ENCODE data around the gene NOTCH2.
"Not testable (repeated sequence)": the region's sequence is repeated elsewhere in the genome, so short reads cannot be mapped to it uniquely, and the experiment has no call there.

The NOTCH2 gene

DNA sequence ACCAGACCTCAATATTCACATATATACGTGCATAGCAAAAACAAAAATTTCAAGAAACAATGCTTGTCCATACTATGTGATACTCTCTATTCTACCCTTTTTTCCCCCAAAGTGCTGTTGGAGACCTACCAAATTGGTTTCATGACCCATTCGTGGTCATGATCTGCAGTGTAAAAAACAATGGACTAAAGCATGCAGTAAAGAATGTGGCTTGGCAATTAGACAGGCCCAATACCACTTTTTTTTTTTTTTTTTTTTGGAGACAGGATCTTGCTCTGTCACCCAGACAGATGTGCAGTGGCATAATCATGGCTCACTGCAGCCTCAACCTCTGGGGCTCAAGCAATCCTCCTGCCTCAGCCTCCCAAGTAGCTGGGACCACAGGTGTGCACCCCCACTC lies 21.3 kb downstream of the NOTCH2 start:
- not testable (repeated sequence) for DNase-seq

DNA sequence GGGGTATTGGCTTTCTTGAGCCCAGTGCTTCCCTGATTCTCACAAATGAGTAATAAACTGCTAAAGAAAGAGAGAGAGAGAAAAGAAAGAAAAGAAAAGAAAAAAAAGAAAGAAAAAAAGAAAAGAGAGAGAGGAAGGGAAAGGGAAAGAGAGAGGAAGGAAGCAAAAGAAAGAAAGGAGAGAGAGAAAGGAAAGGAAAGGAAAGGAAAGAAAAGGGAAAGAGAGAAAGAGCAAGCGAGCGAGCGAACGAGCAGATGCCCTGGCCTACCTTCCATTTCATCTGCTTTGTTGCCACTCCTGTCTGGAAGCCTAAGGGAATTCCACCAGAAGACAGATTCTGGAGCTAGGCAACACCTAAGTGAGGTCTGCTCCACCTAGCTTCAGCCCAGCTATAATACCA lies 27.7 kb downstream of the NOTCH2 start:
- DNase-seq: not testable (repeated sequence)

DNA sequence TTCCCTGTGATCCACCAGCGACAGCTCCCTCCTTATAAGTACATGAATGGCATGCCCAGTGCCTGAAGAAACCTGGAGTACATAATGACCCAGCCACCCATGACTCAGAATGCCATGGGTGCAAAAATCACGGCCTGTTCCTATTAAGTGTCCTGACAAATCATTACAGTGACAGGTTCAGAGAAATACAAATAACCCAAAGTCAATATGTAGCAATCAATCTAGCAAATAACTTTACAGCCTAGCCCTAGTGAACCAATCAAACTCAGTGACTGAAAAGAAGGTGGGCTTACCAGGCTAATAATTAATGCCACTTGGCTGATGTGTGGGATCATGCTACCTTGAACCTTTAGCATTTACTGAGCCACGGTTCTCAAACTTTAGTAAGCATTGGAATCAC lies 37.2 kb downstream of the NOTCH2 start:
- not testable (repeated sequence) for DNase-seq

DNA sequence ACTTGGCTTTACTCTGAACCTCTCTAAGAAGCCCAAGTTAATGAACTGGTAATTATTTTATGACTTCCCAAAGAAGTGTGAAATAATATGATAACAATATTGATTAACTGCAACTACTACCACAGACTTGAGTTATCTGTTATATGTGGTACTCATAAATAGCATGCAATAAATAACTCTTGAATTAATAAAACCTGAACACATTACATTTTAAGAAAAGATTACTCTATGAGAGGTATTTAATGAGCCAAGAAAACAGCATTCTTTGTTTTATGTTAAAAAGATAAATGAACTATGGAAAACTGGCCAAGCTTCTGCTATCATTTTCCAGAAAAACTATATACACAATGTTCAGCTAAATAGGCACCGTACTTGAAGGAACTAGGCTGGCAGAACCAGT lies 45.7 kb downstream of the NOTCH2 start:
- DNase-seq: not testable (repeated sequence)

DNA sequence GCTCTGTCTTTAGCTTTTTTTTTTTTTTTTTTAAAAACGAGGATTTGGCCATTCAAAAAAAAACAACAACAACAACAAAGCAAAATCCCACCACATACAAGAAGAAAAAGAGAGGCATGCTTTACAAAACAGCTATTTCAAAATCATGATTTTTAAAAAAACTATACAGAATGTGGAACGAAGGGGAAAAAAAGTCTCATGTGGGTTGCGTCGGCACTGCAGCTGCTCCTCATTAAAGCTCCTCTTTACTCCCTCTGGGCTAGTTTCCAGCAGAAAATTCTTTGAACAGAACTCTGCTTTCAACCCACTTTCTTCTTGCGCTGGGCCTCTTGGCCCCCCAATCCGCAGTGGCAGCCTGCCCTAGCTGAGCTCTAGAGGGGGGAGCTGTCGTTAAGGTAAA lies 54.5 kb downstream of the NOTCH2 start:
- DNase-seq: not testable (repeated sequence)

DNA sequence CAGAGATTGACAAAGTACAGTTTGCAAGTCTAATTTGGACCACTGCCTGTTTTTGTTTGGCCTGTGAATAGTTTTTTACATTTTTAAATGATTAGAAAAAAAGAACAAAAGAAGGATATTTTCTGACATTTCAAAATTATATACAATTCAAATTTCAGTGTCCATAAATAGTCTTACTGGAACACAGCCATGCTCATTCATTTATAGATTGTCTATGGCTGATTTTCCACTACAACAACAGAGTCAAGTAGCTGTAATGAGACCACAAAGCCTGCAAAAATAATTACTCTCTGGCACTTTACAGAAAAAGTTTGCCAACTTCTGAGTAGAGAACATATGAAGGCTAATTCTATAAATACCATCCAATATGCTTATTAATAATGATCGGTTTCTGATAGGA lies 61.1 kb downstream of the NOTCH2 start:
- not testable (repeated sequence) for DNase-seq

DNA sequence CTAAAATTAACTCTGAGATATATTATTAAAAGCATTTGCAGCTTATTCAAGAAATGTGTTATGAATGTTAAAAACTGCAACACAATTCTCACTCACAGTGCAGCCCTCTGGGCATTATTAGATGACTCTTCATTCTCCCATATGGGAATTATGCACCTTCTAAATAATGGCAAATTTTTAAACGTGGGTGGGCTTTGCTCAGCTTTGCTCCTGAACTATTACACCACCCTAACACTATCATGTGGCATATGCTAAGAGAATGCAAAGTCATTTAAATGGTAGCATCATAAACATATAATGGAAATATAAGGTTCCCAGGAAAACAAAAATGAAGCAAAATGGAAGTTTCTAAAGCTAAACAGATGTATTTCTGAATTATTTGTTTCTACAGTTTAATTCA lies 61.6 kb downstream of the NOTCH2 start:
- not testable (repeated sequence) for DNase-seq

DNA sequence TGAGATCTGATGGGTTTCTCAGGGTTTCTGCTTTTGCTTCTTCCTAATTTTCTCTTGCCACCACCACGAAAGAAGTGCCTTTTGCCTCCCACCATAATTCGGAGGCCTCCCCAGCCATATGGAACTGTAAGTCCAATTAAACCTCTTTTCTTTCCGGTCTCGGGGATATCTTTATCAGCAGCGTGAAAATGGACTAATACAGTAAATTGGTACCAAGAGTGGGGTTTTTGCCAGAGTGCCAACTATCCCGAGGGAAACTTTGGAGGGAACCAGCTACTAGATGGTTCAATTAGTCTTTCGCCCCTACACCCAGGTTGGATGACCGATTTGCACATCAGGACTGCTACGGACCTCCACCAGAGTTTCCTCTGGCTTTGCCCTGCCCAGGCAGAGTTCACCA lies 68.4 kb downstream of the NOTCH2 start:
- not testable (repeated sequence) for DNase-seq

DNA sequence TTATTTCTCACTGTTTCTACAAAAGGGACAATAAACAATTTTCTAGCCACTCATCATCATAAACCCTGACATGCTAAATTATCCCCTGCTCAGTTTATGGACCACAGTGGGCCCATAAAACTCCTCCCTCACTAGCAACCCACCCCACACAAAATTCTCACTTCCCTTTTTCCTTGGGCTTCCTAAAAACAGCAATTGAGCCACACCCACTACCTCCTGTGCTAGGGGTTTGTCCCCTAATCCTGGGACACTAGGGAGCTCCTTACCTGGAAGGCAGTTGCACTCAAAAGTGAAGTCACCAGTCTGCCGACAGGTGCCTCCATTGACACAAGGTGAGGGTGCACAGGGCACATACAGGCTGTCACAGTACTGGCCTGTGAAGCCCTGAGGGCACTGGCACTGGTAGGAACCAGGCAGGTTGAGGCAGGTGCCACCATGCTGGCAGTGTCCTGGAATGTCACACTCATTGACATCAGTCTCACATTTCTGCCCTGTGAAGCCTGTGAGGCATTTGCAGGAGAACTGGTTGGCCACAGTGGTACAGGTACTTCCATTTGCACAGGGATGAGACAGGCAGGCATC lies 72.6 kb downstream of the NOTCH2 start:
- not testable (repeated sequence) for DNase-seq

DNA sequence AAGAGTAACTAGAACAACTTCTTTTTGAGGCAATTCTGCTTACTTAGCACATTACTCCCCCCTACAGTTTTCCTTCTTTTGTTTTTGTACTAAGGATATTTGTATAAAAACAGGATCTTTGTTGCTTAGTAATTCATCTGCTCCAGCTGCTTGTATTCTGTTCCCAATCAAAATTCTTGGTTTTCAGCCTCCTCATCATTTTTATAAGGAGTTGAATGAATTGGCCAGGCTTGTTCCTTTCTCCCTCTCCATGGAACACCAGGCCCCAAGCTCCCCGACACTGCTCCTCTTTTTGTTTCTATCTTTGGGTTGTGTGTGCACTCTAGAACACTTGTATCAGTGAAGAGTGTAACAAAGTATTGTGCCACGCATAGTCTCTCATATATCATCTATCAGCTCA lies 73.5 kb downstream of the NOTCH2 start:
- DNase-seq: not testable (repeated sequence)

DNA sequence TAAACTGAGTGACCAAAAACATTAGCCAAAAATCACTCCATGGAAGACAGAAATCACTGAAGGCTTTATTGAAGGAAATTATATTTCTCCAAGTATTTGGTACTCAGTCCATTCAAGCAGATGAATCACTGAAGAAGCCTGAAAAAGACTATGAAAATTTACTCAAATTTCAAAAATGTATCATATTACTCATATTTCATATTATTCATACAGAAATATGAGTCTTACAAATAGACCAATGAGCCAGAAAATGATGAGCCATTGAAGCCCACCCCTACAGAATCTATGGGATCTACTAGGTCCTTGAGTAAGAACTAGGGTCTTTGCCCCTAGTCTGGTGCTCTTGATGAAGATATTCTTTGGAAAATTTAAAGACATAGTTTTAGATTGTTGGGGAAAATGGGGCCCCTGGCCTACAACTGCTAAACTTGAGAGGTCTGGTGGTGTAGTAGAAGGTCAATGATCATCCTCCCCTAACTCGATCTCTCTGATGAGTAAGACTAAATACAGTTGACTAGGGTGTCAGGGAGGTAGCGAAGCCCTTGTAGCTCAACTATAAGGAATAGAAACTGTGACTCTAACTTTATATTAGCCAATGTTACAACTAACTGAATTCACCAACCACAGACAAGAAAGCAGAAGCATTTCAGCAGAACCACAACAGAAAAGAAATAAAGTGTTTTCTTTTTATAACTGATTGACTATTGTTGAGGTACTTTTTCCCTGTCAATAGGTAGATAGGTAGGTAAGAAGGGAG lies 81.0 kb downstream of the NOTCH2 start:
- DNase-seq: no peak

DNA sequence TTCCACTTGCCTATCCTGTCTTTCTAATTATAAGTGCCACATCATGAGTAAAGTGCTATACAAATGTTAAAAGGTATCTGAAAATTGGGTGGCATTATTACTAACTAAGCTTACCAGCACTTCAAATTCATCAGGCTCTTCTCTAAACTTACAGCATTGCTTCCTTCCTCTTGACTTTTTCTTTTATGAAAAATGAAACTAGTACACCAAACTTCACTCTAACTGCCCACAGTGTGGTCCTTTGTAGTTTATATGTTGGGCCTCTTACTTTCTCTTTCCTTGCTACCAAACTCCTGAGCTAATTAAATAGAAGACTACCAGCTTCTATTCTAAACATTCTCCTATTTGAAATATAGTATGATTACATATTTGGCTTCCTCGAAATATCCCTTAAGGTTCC lies 81.8 kb downstream of the NOTCH2 start:
- no peak for DNase-seq

DNA sequence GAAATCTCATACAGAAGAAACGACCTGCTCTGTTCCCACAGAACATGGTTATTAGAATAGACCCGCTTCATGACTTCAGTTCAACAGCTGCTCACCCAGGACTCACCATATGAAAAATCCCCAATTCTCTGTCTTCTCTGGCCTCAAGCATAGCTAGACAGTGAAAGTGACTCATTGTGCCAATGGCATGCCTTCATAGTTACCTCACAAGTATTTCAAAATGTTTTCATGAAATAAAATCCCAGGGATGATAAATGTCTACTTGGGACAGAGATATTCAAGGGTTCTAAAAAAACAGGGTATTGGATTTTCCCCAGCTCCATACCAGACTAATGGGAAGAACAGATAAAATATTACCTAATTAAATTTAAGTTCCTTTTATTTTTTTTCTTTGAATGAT lies 82.3 kb downstream of the NOTCH2 start:
- DNase-seq: no peak

DNA sequence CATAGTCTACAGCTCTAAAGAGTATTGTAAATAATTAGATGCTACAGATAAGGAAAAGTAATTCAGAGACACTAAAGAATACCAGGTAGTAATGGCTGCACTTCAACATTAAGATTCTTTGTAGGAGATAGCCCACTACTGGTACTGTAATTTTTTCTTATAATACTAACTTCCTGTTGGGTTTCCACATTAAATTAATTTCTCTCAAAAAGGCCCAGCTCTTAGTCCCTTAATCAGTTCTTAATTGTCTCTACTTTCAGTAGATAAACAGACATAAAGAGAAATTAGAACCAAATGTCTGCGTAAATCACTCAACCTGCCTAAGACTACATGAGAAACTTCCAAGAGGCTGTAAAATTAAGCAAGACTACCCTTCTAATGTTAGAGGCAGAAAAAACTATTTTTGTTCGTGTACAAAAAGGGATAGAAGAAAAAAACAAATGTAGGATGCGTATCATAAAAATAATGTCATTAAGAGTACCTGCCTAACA lies 83.4 kb downstream of the NOTCH2 start:
- no peak for DNase-seq

DNA sequence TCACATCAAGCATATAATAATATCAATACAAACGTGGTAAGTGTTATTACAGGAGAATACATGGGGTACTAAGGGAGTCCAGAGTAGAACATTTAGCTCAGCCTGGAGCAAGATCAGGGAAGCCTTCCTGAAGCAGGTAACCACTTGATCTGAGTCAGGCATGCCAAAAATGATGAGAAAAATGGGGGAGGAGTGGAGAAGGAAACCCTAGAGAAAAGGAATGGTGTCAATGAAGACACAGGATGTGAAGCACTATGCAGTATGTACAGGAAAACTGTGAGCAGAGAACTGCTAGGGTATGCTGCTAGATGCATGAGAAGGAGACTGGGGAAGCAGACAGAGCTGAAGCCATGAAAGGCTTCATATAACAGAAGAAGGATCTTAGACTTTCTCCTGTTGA lies 84.7 kb downstream of the NOTCH2 start:
- DNase-seq: no peak

DNA sequence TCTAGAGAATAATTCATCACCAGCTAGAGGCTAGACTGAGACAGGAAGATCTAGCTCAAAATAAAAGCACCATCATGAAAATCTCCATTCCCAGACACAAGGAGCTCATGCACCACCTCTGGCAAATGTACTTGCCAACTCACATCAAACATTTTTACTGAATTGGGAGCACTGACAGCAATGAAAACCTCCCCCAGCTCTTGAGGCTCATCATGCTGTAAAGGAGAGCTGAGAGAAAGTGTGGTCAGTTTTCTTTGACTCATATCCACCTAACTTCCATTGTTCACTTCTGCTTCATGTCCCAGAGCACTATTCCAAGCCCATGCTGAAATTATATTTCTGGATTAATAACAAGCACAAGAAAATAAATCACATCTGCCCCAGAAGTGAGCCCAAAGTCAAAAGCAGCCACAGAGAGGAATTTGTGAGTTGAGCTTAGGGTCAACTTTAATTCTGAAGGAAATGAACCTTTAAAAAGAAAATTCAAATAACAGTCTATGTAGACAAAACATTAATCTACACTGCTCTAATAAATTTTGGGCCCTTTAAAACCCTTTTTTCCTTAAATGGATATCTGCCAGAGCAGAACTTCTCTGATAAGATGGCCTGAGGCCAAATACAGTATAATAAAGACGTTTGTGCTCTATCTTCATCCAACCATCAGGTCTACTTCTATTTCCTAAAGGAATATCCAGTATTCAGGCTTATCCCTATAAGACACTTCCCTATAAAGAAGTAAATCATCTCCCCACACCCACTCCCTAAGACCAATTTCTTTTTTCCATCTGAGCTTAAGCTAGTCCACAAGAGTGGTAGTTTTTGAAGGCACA lies 87.3 kb downstream of the NOTCH2 start:
- no peak for DNase-seq

DNA sequence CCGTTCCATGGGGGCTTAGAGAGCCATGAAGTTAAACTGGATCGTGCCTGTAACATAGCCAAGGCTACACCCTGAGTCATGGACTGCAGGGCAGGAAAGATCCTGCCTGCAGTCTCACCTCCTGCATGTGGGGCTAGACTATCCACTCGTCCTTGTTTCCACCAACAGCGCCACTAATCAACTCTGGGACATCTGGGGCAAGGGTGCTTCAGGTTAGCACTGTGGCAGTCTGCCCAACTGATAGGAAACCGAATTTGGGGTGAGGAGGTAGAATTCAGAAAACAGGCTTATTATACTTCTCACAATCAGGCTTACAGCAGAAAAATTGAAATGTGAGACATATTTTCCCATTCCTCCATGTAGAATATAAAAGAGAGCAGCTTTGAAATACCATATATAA lies 88.0 kb downstream of the NOTCH2 start:
- DNase-seq: no peak

DNA sequence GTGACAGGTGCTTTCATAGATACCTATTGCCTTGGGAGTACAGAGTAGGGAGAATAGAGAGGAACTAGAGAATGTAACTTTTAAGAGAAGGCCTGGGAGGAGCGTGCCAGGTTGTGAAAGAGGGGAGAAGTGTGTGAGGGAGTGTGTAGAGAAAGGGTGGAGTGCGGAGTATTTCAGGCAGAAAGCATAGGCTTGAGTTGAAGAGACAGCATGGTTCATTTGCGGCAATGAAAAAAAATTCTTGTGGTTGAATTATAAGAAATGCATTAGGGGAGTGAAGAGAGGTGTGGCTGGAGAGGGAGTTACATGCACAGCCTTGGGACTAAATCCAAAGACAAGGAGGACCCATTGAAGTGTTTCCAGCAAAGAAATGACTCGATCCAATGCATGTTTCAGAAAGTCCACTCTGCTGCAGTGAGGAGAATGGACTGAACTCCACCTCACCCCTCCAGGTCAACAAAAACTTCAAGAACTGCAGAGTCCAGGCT lies 91.4 kb downstream of the NOTCH2 start:
- no peak for DNase-seq

DNA sequence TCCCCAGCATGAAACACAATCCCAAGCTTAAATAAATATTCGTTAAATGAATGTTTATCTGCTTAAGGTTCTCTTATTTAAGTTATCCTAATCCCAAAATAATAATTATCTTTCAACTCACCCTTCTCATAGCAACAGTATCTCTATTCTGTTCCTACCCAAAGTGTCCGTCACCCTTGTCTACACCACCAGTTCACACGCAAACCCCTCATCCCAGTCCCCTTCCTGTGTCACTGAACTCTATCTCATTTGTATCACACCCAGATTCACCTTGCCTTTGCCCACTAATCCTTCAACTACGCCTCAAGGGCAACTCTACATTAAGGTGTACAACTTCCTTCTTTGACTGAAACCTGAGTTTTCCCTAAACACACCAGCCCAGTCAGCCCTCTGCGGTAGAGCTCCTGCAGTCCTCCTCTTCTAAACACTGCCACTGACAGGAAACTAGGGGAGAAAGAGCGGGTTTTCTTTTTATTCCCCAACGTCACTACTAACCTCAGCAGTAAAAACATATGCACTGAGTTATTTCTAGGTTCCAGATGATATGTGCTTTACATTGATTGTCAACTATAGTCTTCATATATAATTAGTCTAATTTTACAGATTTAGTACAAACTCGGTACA lies 92.2 kb downstream of the NOTCH2 start:
- not testable (repeated sequence) for DNase-seq

DNA sequence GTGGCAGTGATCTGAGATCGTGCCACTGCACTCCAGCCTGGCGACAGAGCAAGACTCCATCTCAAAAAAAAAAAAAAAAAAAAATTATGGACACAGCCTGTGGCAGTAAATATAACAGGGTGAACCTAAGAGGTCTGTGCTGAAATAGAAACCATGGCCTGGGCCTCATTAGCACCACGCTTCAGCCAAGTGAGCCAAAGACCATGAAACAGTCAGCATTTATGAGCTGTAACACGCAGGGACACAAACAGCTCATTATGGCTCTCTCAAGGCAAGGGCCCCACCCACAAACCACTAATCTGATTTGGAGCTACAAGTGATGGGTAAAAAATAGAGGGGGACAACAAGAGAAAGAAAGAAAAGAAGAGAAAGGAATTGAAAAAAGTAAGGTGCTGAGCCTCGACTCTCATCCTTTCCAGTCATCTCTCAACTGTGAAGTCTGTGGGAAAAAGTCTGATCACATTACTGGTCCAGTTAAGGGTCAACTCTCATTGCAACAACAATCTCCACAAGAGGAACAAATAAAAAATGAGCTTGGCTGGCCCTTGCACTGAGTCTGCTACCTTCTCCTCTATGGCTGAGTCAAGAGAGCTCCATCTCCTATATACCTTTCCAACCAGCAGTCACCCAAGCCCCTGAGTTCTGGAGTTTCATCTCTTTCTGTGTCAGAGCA lies 93.7 kb downstream of the NOTCH2 start:
- DNase-seq: not testable (repeated sequence)

DNA sequence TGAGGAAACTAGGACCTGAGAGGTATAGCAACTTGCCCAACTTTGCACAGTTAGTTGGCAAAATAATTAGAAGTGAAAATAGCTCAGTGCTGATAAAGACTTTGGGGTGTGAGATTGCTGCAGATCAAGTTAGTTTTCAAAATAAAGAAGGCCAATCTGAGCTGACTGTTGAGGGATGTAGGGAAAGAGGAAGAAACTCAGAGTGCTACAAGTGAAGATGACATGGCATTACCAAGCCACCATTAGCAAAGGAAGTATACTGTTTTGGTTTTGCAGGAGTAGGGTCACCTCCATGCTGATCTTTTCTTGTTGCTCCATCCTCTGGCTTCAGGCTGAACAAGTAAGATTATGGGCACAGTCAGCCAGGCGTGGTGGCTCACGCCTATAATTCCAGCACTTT lies 94.5 kb downstream of the NOTCH2 start:
- DNase-seq: no peak

DNA sequence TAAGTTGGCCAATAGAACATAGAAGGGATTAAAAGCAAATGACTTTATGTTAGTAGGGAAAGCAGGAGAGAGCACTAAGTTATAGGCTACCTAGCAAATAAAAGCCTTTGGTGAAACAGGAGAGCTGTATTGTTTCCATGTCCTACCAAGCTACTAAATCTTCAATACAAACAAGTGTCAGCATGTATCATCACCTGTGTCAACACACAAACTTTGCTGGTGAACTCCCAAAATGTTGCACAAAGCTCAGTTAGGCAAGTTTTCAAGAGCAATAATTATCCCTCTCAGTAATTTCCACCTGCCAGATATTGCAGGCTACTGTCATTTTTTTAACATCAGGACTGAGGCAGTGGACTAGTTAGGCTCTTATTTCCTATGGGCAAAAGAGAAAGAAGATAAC lies 95.4 kb downstream of the NOTCH2 start:
- DNase-seq: no peak
